PC-9 (cell line): ENCODE results near the gene GALNT9.

ENCODE experiments used
- EZH2 ChIP-seq: fragments of 200-600 bp; sonication (generic); IDR thresholded peaks from 2 replicates; pipeline ENCODE4 v1.8.0; 2017; ENCODE audit warnings: antibody characterized with exemption, low read depth
- TF ChIP-seq, protein P1 (sequence below): fragments of 200-600 bp; sonication (generic); conservative IDR thresholded peaks from 2 replicates; pipeline ENCODE4 v1.6.1; 2017; ENCODE audit warnings: mixed run types, antibody characterized with exemption, mild to moderate bottlenecking, moderate library complexity

DNA sequence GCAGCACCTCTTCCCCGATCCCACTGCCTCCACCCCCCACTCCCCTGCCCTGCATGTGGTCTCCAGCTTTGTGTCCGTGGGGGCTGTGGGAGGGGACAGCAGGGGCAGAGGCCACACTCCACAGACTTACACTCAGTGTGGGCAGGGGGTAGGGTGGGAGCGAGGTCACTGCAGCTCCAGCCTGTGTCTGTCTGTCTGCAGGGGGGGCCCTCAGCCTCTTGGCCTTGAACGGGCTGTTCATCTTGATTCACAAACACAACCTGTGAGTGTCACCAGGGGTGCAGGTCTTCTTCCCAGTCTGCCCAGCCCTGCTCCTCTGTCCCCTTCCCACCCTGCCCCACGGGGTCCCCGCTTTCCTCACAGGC is 178.6 kb downstream of the GALNT9 start:
- TF ChIP-seq, protein P1, sequence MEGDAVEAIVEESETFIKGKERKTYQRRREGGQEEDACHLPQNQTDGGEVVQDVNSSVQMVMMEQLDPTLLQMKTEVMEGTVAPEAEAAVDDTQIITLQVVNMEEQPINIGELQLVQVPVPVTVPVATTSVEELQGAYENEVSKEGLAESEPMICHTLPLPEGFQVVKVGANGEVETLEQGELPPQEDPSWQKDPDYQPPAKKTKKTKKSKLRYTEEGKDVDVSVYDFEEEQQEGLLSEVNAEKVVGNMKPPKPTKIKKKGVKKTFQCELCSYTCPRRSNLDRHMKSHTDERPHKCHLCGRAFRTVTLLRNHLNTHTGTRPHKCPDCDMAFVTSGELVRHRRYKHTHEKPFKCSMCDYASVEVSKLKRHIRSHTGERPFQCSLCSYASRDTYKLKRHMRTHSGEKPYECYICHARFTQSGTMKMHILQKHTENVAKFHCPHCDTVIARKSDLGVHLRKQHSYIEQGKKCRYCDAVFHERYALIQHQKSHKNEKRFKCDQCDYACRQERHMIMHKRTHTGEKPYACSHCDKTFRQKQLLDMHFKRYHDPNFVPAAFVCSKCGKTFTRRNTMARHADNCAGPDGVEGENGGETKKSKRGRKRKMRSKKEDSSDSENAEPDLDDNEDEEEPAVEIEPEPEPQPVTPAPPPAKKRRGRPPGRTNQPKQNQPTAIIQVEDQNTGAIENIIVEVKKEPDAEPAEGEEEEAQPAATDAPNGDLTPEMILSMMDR = no peak
- TF ChIP-seq EZH2 = no peak
